Sigmoid colon (tissue), 7 donors: ENCODE data around the gene ARHGAP6. TPM values are rescaled to one million over a fixed set of nuclear protein-coding genes. Genes with fewer than 3 reads are reported as not detected.

Source experiments
- DNase-seq: peaks from one replicate; pipeline ENCODE4 v3.0.0-alpha.2; 2019
- H3K27ac ChIP-seq, 4 donors: fragments of 200-600 bp; sonication (generic); one replicate each; pipeline ENCODE4 v1.5.1; 2016 to 2019; ENCODE audit warnings: mild to moderate bottlenecking in 1 of 4
- H3K27me3 ChIP-seq, 3 donors: fragments of 200-600 bp; sonication (generic); one replicate each; pipeline ENCODE4 v1.5.1; 2019; ENCODE audit warnings: mild to moderate bottlenecking in 1 of 3
- H3K36me3 ChIP-seq, 4 donors: fragments of 200-600 bp; sonication (generic); one replicate each; pipeline ENCODE4 v1.5.1; 2016 to 2019
- H3K4me1 ChIP-seq, 4 donors: fragments of 200-600 bp; sonication (generic); one replicate each; pipeline ENCODE4 v1.5.1; 2017 to 2019
- H3K4me3 ChIP-seq, 4 donors: fragments of 200-600 bp; sonication (generic); one replicate each; pipeline ENCODE4 v1.5.1; 2017 to 2019; ENCODE audit warnings: mild to moderate bottlenecking in 2 of 4, moderate library complexity in 1 of 4
- H3K9me3 ChIP-seq, 4 donors: fragments of 200-600 bp in 3 of 4; sonication (generic) in 3 of 4; one replicate each; pipeline versions ENCODE4 v1.5.1 to v1.6.1; 2013 to 2019
- CTCF ChIP-seq, 4 experiments: fragments of 450-650 bp in 3 of 4; fragments of 200-600 bp in 1 of 4; IDR thresholded peaks; one replicate each; pipeline ENCODE4 v1.5.1; 2016 to 2019; ENCODE audit warnings: antibody characterized with exemption in 4 of 4, mild to moderate bottlenecking in 3 of 4, moderate library complexity in 2 of 4
- EP300 ChIP-seq, 4 donors: sonication (generic); formaldehyde crosslinking; IDR thresholded peaks; one replicate each; pipeline ENCODE4 v1.6.1; 2017; ENCODE audit warnings: antibody characterized with exemption in 4 of 4
- POLR2A ChIP-seq, 2 donors: fragments of 450-650 bp; IDR thresholded peaks; one replicate each; pipeline ENCODE4 v1.6.1; 2016; ENCODE audit warnings: antibody characterized with exemption in 2 of 2, mild to moderate bottlenecking in 2 of 2, moderate library complexity in 2 of 2
- POLR2AphosphoS5 ChIP-seq, 4 donors: sonication (generic); formaldehyde crosslinking; IDR thresholded peaks; one replicate each; pipeline ENCODE4 v1.6.1; 2017; ENCODE audit warnings: antibody characterized with exemption in 4 of 4
- WGBS, 2 donors: extraction: QIAGEN DNeasy Blood & Tissue Kit; methylation state at CpG; one replicate each; pipeline ENCODE4 v1.1.7; 2013; 5-methylcytosine and 5-hydroxymethylcytosine counted together
- intact Hi-C: fragments of 100-400 bp; cut with DNase I; formaldehyde crosslinking; loops from one replicate; pipeline ENCODE4 v1.15.1; 2023
- polyA plus RNA-seq, 3 donors: library from polyadenylated mRNA; stranded (reverse); fragments of 200-250 nt; gene quantifications; one replicate each; pipeline ENCODE4 v1.2.3, GENCODE V29; 2013
- total RNA-seq, 4 donors: library from RNA; depleted of rRNA; stranded (reverse); fragments of >200 nt; gene quantifications; one replicate each; pipeline ENCODE4 v1.1.0, GENCODE V29; 2016
- donor health status: healthy with polysubstance abuse.
- donor health status: Bipolar disorder and iron deficiency.
- donor health status: healthy.

Gene ARHGAP6
- total and polyA plus RNA-seq, 7 donors = 1.4 to 47.6 (median 36.2) TPM

GRCh38 chrX:11678158-11678557, 12.4 kb upstream of the ARHGAP6 start:
- no peak for DNase-seq
- Histone ChIP-seq H3K9me3 (no peaks in the 10 kb centered on the region), H3K27ac (peak overlapping the region in 2 of 4 donors; percentile 9 to 34), H3K4me1 (peaks cover 0 to 16% (median 7%) of the 10 kb centered on the region in 4 donors), H3K4me3 (no peak overlapping the region), H3K27me3 (no peaks in the 10 kb centered on the region), H3K36me3 (no peaks in the 10 kb centered on the region)
- intact Hi-C loops = no loop called here
- TF ChIP-seq CTCF (IDR thresholded peaks at IDR 0.05) (peak in 2 of 4 experiments; percentile 19 to 27), POLR2AphosphoS5 (IDR thresholded peaks at IDR 0.05) (peak in 1 of 4 donors; percentile 8), POLR2A (IDR thresholded peaks at IDR 0.05) (no peak)
- WGBS, 2 donors = 31 to 41% methylated on average over 5 of the region's 5 CpGs

DNA sequence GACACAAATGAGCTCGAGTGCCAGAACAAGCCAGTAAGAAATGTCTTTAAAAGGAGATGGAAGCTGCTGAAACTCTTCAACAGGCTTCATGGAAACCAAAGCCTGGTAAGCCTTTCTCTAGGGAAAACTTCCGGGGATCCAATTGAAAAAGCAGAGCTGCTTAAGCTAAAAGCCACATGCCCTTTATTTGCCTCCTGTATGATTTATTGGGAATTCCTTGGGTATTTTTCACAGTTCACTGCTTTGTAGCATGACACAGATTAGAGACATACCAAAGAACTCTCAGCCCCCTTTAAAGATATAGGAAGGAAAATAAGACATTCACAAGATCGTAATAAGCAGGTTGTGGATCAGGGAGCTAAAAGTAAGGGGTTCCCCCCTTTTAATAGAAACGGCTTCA, 6.5 kb upstream of the ARHGAP6 start:
- intact Hi-C loops = no loop called here

DNA sequence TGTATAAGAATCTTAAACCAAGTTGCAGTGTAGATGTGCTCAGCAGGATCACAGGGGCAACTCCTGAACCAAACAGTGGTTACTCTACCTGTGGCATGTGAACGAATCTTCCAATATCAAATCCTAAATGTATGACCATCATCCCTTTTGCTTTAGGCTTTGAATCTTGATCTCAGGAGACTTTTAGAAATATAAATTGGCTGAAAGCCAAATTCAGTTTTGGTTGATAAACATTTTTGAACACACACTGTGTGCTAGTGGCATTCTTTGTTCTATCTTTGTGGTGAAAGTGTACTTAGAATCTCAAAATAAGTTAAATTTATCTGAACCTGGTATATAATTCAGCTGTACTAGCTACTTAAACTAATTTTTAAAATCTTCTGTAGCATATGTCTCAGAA, 4.6 kb upstream of the ARHGAP6 start:
- H3K4me3 ChIP-seq = no peak overlapping the region
- no peaks in the 10 kb centered on the region for H3K36me3 ChIP-seq
- no peaks in the 10 kb centered on the region for H3K27me3 ChIP-seq
- intact Hi-C loops = no loop called here
- TF ChIP-seq EP300 (IDR thresholded peaks at IDR 0.05) = no peak
- no peak for TF ChIP-seq POLR2A (IDR thresholded peaks at IDR 0.05)
- TF ChIP-seq CTCF (IDR thresholded peaks at IDR 0.05) = no peak
- no peak for TF ChIP-seq POLR2AphosphoS5 (IDR thresholded peaks at IDR 0.05)
- no peak overlapping the region for H3K27ac ChIP-seq
- no peaks in the 10 kb centered on the region for H3K9me3 ChIP-seq
- no peak for DNase-seq
- WGBS, 2 donors = 84 to 89% methylated on average over 1 of the region's 1 CpG
- H3K4me1 ChIP-seq = peaks cover 0 to 5% (median 0%) of the 10 kb centered on the region in 4 donors

More for the DNA sequence above, 6.5 kb upstream of the ARHGAP6 start:
- Histone ChIP-seq H3K4me1 (peaks cover 0 to 5% (median 0%) of the 10 kb centered on the region in 4 donors), H3K27ac (peak overlapping the region in 1 of 4 donors; percentile 13), H3K27me3 (no peaks in the 10 kb centered on the region), H3K9me3 (no peaks in the 10 kb centered on the region), H3K36me3 (no peaks in the 10 kb centered on the region), H3K4me3 (no peak overlapping the region)
- WGBS, 2 donors = 64 to 78% methylated on average over 4 of the region's 4 CpGs
- no peak for DNase-seq
- no peak for TF ChIP-seq POLR2AphosphoS5 (IDR thresholded peaks at IDR 0.05)
- TF ChIP-seq EP300 (IDR thresholded peaks at IDR 0.05) = no peak
- TF ChIP-seq POLR2A (IDR thresholded peaks at IDR 0.05) = no peak
- no peak for TF ChIP-seq CTCF (IDR thresholded peaks at IDR 0.05)

DNA sequence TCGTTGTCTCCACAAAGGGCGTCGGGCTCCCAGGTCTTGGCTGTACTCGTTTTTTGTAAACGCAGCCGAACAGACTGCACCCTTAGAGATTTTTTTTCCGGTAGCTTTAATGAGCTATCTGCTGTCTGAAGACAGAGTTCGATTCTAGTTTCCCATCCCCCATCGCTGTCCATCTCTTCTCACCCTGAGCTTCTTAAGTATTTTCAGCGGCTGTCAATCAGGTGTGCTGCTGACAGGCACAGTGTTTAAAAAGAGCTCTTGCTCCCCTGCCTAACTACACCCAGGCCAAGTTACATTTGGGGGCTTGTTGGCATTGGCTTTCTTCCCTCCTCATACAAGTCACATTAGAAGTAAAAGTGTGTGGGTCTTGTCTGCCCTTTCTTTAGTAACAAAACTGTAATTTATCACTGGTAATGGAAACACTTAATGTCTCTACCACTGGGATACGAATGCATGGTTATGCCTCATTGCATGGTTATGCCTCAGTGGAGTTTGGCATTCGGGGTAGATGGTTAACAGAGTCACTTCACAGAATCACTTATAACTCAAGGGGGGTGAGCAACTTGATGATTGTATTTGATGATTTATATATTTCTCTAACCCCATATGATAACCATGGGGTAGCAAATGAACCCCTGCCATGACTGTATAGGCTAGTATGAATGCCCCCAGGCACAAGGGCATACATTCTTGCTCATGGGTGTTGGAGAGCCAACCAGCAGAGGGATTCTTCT, 1.4 kb upstream of the ARHGAP6 start:
- H3K36me3 ChIP-seq = no peaks in the 10 kb centered on the region
- TF ChIP-seq EP300 (IDR thresholded peaks at IDR 0.05) (no peak), POLR2A (IDR thresholded peaks at IDR 0.05) (no peak), CTCF (IDR thresholded peaks at IDR 0.05) (no peak), POLR2AphosphoS5 (IDR thresholded peaks at IDR 0.05) (no peak)
- peak overlapping the region in 3 of 4 donors; percentile 77 to 88 (median 86) for H3K27ac ChIP-seq
- intact Hi-C loops = loop anchor here (5.0 kb wide), 2 partner anchors 90 to 135 kb away; partner anchors contain the start of gene MSL3
- DNase-seq = no peak
- peak overlapping the region in 3 of 4 donors; percentile 56 to 67 (median 63) for H3K4me3 ChIP-seq
- H3K4me1 ChIP-seq = peaks cover 0 to 5% (median 2%) of the 10 kb centered on the region in 4 donors
- WGBS, 2 donors = 17 to 19% methylated on average over 12 of the region's 12 CpGs
- no peaks in the 10 kb centered on the region for H3K27me3 ChIP-seq
- no peaks in the 10 kb centered on the region for H3K9me3 ChIP-seq
